GM19463 (cell line): Measurements from ENCODE around the gene CALN1.
"Not testable (repeated sequence)": the region's sequence is repeated elsewhere in the genome, so short reads cannot be mapped to it uniquely, and the experiment has no call there.

ENCODE experiments used
- ATAC-seq: cut with Tn5 transposase; IDR thresholded peaks from one replicate; pipeline ENCODE4 v1.9.1; 2021; ENCODE audit warnings: mild to moderate bottlenecking, moderate library complexity; ENCODE audit not compliant: unreplicated experiment

Gene CALN1

GRCh38 chr7:72412121-72412618 is at the start of gene CALN1:
Gene CALN1 (minus strand): TSS chr7:72412338.
- ATAC-seq = not testable (repeated sequence)

DNA sequence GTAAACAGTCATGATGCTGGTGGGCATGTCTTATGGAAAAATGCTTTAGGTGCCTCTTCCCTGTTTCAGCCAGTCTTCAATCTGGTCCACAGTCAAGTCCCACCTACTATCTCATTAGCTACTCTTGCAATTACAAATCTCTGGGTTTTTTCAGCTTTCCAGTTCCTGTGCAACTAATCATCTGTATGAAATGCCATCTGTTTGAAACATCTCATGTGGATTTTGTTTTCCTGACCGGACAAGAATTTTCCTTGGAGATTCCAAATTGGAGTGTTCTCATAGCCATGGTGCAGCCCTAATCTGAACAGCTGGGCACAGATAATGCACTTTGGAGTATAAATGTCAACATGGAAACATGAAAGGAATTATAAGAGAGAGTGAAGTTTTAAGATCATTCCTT is 41.3 kb upstream of the CALN1 start:
- ATAC-seq = no peak

GRCh38 chr7:72447465-72448204 is 35.5 kb upstream of the CALN1 start:
- ATAC-seq = no peak

- ATAC-seq = no peak
Observed at GRCh38 chr7:72446591-72447462, 34.7 kb upstream of the CALN1 start.

GRCh38 chr7:72446131-72446530 is 34.0 kb upstream of the CALN1 start:
- no peak for ATAC-seq

- no peak for ATAC-seq
Observed at GRCh38 chr7:72445580-72445979, 33.4 kb upstream of the CALN1 start.

DNA sequence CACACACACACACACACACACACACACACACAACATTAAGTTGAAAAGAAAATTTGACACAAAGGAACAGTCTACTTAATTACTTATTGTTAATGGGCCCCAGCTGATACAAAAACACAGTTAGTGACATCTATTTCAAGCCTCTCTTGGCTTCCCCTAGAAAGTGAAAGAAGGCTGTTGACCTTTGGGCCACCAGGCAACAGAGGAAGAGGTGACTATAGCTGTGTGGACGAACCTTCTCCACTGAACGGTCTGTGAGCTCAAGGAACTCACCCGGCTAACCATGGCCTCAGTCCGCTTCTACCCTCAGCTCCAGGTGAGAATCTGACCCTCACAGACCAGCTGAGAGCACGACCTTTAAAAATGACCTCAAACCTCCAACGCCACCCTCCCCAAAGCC is 32.9 kb upstream of the CALN1 start:
- ATAC-seq = no peak

- ATAC-seq = no peak
Observed at GRCh38 chr7:72444026-72444776, 32.1 kb upstream of the CALN1 start.

DNA sequence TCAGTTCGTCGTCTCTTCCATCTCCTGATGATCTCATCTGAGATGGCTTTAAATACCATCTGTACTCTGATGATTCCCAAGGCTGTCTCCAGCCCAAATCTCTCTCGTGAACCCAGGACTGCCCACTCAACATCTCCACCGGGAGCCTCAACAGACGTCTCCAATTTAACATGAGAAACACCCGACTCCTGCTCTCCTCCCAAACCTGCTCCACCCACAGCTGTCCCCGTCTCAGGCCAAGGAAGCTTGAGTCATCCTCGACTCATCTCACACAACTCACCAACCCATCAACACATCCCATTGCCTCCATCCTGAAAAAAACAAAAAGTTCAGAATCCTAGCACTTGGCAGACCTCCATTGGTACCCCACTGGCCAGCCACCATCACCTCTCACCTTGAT is 29.7 kb upstream of the CALN1 start:
- ATAC-seq = no peak

GRCh38 chr7:72438491-72438890 is 26.4 kb upstream of the CALN1 start:
- ATAC-seq = no peak

- ATAC-seq = no peak
Observed at GRCh38 chr7:72437610-72438009, 25.5 kb upstream of the CALN1 start.

GRCh38 chr7:72437061-72437585 is 25.0 kb upstream of the CALN1 start:
- no peak for ATAC-seq

DNA sequence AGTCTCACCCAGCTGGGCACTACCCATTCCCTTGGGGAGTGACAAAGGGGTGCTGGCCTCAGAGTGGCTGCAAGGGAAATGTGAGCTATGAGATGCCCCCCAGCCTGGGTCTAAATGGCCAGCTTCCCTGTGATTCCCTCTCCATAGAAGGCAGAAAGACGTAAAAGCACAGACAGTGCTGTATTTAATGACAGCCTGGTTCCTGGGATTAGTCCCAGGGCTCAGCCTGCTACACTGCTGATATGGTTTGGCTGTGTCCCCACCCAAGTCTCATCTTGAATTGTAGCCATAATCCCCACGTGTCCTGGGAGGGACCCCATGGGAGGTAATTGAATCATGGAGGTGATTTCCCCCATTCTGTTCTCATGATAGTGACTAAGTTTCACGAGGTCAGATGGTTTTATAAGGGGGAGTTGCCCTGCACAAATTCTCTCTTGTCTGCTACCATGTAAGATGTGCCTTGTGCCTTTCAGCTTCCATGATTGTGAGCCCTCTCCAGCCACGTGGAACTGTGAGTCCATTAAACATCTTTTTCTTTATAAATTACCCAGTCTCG is 23.9 kb upstream of the CALN1 start:
- no peak for ATAC-seq

DNA sequence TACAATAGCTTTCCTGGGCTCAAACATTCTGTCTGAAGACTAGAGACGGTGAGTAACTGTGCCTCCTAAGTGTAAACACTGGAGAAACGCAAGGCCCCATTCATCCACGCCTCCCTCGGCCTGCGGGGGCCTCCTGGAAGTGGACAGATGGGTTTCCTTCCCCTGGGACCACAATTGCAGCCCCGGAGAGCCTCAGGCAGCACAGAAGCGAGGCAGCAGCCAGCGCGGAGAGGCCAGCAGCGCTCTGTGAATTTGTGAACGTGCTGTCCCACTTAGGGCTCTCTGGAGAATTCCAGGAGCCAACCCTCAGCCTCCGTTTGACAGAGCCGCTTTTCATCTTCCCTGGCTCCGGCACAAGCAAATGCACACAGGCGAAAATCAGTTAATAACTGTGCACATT is 23.2 kb upstream of the CALN1 start:
- ATAC-seq = no peak

- ATAC-seq = no peak
Observed at GRCh38 chr7:72430531-72430930, 18.4 kb upstream of the CALN1 start.

- ATAC-seq = no peak
Observed at GRCh38 chr7:72429316-72429715, 17.2 kb upstream of the CALN1 start.

DNA sequence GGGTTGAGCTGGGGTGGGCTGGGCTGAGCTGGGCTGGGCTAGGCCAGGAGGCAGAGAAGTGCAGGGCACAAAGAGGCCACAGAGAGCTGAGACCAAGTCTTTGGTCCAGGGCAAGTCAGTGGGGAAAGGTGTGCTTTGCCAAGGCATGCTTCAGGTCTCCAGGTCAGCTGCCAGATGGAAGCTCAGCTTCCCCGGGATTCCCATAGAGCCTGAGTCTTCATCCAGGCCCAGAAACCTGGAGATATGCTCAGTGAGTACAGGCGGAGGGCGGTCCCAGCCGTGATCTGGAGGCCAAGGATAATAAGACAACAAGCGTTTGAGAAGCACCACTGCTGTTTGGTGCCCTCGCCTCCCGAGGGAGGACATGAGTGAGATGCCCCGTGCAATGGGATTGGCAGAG is 4.7 kb upstream of the CALN1 start:
- ATAC-seq = no peak

- ATAC-seq = no peak
Observed at GRCh38 chr7:72415586-72415985, 3.4 kb upstream of the CALN1 start.

DNA sequence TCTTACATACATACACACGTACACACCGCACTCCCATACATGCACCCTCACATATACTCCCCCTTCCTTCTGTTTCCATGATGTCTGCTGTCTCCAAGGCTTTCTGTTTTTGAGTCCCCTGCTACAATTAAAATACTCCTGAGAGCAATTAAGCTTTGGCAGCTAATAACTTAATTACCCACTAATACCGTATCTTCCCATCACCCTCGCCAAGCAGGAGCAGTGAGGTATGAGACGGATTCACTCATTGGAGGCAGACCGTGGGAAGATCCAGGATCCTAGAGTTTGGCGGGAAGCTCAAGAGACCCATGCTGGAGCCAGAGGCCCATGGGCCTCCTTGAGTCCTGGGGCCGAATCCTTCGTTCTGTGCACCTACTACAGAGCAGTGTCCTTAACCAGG is 1.7 kb upstream of the CALN1 start:
- no peak for ATAC-seq

- ATAC-seq = no peak
Observed at GRCh38 chr7:72413290-72413689, 1.2 kb upstream of the CALN1 start.

DNA sequence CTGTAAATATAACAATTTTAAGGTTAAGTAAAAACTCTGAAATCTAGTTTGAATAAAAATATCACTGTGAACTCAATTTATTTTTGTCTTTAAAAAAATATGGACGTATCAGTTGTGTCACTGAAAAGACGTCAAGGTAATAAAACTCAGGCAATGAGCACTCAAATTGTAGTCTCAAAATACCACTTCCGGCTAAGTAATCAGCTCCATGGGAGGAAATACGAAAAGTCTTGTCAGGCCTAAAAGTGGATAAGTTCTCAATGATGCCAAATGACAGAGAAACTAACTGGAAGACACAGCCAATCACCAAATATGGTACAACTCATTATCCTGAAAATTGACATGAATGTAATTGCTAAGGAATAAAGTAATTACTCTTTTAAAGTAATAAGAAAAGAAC is 719 bp downstream of the CALN1 start:
- no peak for ATAC-seq
